CD4-positive, alpha-beta T cell (primary cell): Measurements from ENCODE around the gene ERH. TPM values are rescaled to one million over a fixed set of nuclear protein-coding genes. Genes with fewer than 3 reads are reported as not detected.

ENCODE experiments used
- ATAC-seq: fragments of 200-7000 bp; cut with Tn5 transposase; one replicate; pipeline ENCODE4 v1.10.0; 2022; ENCODE audit warnings: mild to moderate bottlenecking; ENCODE audit not compliant: poor library complexity
- CTCF ChIA-PET: fragments of 350-600 bp; sonication (Branson Sonifier 250); formaldehyde crosslinking; loops from one replicate; lab custom pipeline; 2021; ENCODE audit warnings: antibody characterized with exemption, inconsistent platforms; lab: Charles Lee
- POLR2A ChIA-PET: fragments of 350-600 bp; sonication (Branson Sonifier 250); formaldehyde crosslinking; loops from one replicate; lab custom pipeline; 2021; ENCODE audit warnings: antibody characterized with exemption, inconsistent platforms; lab: Charles Lee
- DNase-seq, 14 experiments: peaks; one replicate each; pipeline ENCODE4 v3.0.0-alpha.2; 2013 to 2020; ENCODE audit warnings: mixed read lengths in 2 of 14
- H3K27ac ChIP-seq, 2 donors: one replicate each; pipeline versions ENCODE4 v1.5.1 to v1.7.0; 2013; ENCODE audit warnings: low read length in 2 of 2, low read depth in 1 of 2, mild to moderate bottlenecking in 1 of 2
- H3K27me3 ChIP-seq, 2 experiments: 1 replicate in 1 of 2; 2 replicates in 1 of 2; pipeline versions ENCODE4 v1.6.1 to v1.7.0; 2013; ENCODE audit warnings: low read length in 2 of 2, control low read depth in 1 of 2, mild to moderate bottlenecking in 1 of 2, moderate library complexity in 1 of 2; ENCODE audit not compliant: insufficient read depth in 2 of 2, control insufficient read depth in 1 of 2
- H3K36me3 ChIP-seq: one replicate; pipeline ENCODE4 v1.6.1; 2013; ENCODE audit warnings: low read length, control low read depth; ENCODE audit not compliant: insufficient read depth
- H3K4me1 ChIP-seq: one replicate; pipeline ENCODE4 v1.6.1; 2013; ENCODE audit warnings: low read length, control low read depth; ENCODE audit not compliant: insufficient read depth
- H3K4me3 ChIP-seq: one replicate; pipeline ENCODE4 v1.5.1; 2013; ENCODE audit warnings: mild to moderate bottlenecking, low read length, moderate library complexity
- H3K9me3 ChIP-seq, 2 experiments: 1 replicate in 1 of 2; 2 replicates in 1 of 2; pipeline versions ENCODE4 v1.6.1 to v1.7.0; 2013; ENCODE audit warnings: low read length in 2 of 2, mild to moderate bottlenecking in 2 of 2, control low read depth in 1 of 2, moderate library complexity in 1 of 2; ENCODE audit not compliant: control insufficient read depth in 1 of 2, insufficient read depth in 1 of 2
- H3K27ac Mint-ChIP-seq: one replicate; pipeline ENCODE4 v1.8.0; 2020; ENCODE audit warnings: mixed read lengths
- H3K27me3 Mint-ChIP-seq: one replicate; pipeline ENCODE4 v1.8.0; 2021; ENCODE audit warnings: mixed read lengths
- H3K36me3 Mint-ChIP-seq: one replicate; pipeline ENCODE4 v1.8.0; 2021; ENCODE audit warnings: low read depth, mixed read lengths
- H3K4me1 Mint-ChIP-seq: one replicate; pipeline ENCODE4 v1.8.0; 2021; ENCODE audit warnings: low read depth, mixed read lengths
- H3K4me3 Mint-ChIP-seq: one replicate; pipeline ENCODE4 v1.8.0; 2020; ENCODE audit warnings: mild to moderate bottlenecking, mixed read lengths
- H3K9me3 Mint-ChIP-seq: one replicate; pipeline ENCODE4 v1.8.0; 2020; ENCODE audit warnings: mixed read lengths
- CTCF ChIP-seq: fragments of 200-600 bp; IDR thresholded peaks from one replicate; pipeline ENCODE4 v1.8.0; 2022; ENCODE audit warnings: antibody characterized with exemption, mild to moderate bottlenecking
- intact Hi-C, 2 experiments: fragments of 100-400 bp; cut with DNase I in 1 of 2; cut with micrococcal nuclease in 1 of 2; formaldehyde crosslinking; loops; one replicate each; pipeline versions ENCODE4 v1.15.1 to v1.9.0; 2023 to 2025; cut with DNase I, micrococcal nuclease
- total RNA-seq, 174 experiments: library from RNA in 2 of 174; stranded (reverse) in 2 of 174; gene quantifications; one replicate each; pipeline ENCODE4 v1.2.3 and lab custom pipeline; 2021 to 2026

The ERH gene
- total RNA-seq, 2 experiments from 2014 or later: 87.0 to 96.3 TPM

DNA sequence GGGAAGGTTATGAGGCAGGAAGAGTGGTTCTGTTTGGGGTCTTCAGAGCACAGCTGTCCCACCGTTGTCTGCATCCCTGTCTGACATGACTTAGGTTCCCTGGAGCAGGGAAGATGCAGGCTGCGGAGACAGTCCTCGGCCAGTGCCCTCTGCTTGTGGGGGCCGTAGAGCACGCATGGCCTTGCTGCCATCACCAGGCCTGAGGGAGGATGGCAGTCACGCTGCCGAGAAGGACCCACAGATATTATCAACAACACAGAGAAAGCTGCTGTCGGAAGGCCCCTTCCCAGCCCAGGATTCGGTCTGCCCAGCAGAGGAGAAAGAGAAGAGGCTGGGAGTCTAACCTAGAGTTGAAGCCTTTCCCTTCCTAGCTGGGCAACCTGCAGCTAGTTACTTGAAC, 35.0 kb downstream of the ERH start:
- no peaks in the 10 kb centered on the region for H3K36me3 Mint-ChIP-seq
- Histone ChIP-seq H3K4me3 (no peak overlapping the region), H3K4me1 (no peaks in the 10 kb centered on the region), H3K27ac (no peak overlapping the region), H3K36me3 (no peaks in the 10 kb centered on the region), H3K9me3 (no peaks in the 10 kb centered on the region), H3K27me3 (no peaks in the 10 kb centered on the region)
- no peak for TF ChIP-seq CTCF
- POLR2A ChIA-PET: no interaction called here
- DNase-seq (no peak), ATAC-seq (no peak)
- intact Hi-C loops: no loop called here
- CTCF ChIA-PET: no interaction called here
- no peaks in the 10 kb centered on the region for H3K9me3 Mint-ChIP-seq
- H3K27me3 Mint-ChIP-seq: no peaks in the 10 kb centered on the region
- H3K4me3 Mint-ChIP-seq: no peak overlapping the region
- H3K27ac Mint-ChIP-seq: no peak overlapping the region
- H3K4me1 Mint-ChIP-seq: no peaks in the 10 kb centered on the region

- Mint-ChIP-seq H3K4me1 (no peaks in the 10 kb centered on the region), H3K9me3 (no peaks in the 10 kb centered on the region), H3K27me3 (no peaks in the 10 kb centered on the region), H3K36me3 (no peaks in the 10 kb centered on the region), H3K27ac (no peak overlapping the region), H3K4me3 (no peak overlapping the region)
- DNase-seq: no peak
- ChIA-PET POLR2A (no interaction called here), CTCF (interaction anchor here (0.7 kb wide), 2 partner anchors 144 to 1199 kb away, joined by 3 read pairs; no protein-coding TSS in a partner anchor)
- intact Hi-C loops: no loop called here
- Histone ChIP-seq H3K9me3 (no peaks in the 10 kb centered on the region), H3K36me3 (no peaks in the 10 kb centered on the region), H3K27me3 (no peaks in the 10 kb centered on the region), H3K27ac (no peak overlapping the region), H3K4me1 (no peaks in the 10 kb centered on the region), H3K4me3 (no peak overlapping the region)
- TF ChIP-seq CTCF: no peak
- no peak for ATAC-seq
Measured at GRCh38 chr14:69360438-69361108, 37.5 kb downstream of the ERH start.

- Histone ChIP-seq H3K27ac (no peak overlapping the region), H3K9me3 (no peaks in the 10 kb centered on the region), H3K4me1 (peaks cover 14% of the 10 kb centered on the region), H3K36me3 (no peaks in the 10 kb centered on the region), H3K4me3 (no peak overlapping the region), H3K27me3 (no peaks in the 10 kb centered on the region)
- ChIA-PET POLR2A (no interaction called here), CTCF (no interaction called here)
- TF ChIP-seq CTCF: no peak
- Mint-ChIP-seq H3K4me1 (peaks cover 9% of the 10 kb centered on the region), H3K9me3 (no peaks in the 10 kb centered on the region), H3K27me3 (no peaks in the 10 kb centered on the region), H3K36me3 (no peaks in the 10 kb centered on the region), H3K27ac (no peak overlapping the region), H3K4me3 (no peak overlapping the region)
- DNase-seq (no peak), ATAC-seq (no peak)
- intact Hi-C loops: no loop called here
Measured at GRCh38 chr14:69358966-69359365, 39.1 kb downstream of the ERH start.
